ENCODE measurements around the gene APIP. TPM values are rescaled to one million over a fixed set of nuclear protein-coding genes. Genes with fewer than 3 reads are reported as not detected.

The APIP gene
- total RNA-seq, 1 experiment from 2014 or later, result 42.6 TPM

DNA sequence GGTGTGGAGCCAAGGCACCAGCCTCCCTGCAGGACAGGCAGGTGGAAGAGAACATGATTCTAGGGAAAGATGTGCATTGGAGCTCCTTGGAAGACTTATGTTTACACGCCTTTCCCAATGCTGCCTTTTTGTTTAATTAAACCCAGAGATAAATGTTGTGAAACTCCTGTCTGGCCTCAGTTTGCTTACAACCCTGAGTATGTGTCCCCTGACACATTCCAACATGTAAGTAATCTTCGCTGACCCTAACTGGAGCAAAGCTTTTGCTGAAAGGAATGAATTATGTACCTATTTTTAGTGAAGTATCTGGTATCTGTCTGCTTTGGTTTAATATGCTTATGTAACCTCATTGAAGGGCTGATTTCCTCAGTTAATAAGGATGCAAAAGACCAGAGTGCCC, 56.7 kb downstream of the APIP start:
- H3K4me1 ChIP-seq (ENCODE audit: control insufficient read depth, insufficient read depth, low read length), result no peaks in the 10 kb centered on the region
- intact Hi-C loops (cut with micrococcal nuclease; ENCODE audit: unreplicated experiment), result no loop called here
- TF ChIP-seq CTCF (IDR thresholded peaks at IDR 0.05) (no peak), SIN3A (IDR thresholded peaks at IDR 0.05; ENCODE audit: borderline replicate concordance, insufficient read depth, low read depth, low read length) (no peak), POLR2AphosphoS5 (IDR thresholded peaks at IDR 0.05; ENCODE audit: low read depth, low read length) (no peak), TCF7L2 (IDR thresholded peaks at IDR 0.05; ENCODE audit: low read depth, low read length) (no peak), REST (IDR thresholded peaks at IDR 0.05; ENCODE audit: insufficient read depth in 1 of 2, low read depth in 2 of 2, low read length in 1 of 2) (no peak)
- H3K9me3 ChIP-seq (ENCODE audit: control insufficient read depth, insufficient read depth, low read depth, low read length), result no peaks in the 10 kb centered on the region
- ChIA-PET POLR2A (no interaction called here), CTCF (no interaction called here)
- H3K4me3 ChIP-seq (ENCODE audit: low read depth in 2 of 2, low read length in 2 of 2), result no peak overlapping the region
- H3K36me3 ChIP-seq (ENCODE audit: control insufficient read depth, insufficient read depth, low read length), result no peaks in the 10 kb centered on the region
- no peak for DNase-seq (ENCODE audit: low read depth, low spot score)
- ATAC-seq, result no peak
- no peaks in the 10 kb centered on the region for H3K27me3 ChIP-seq (ENCODE audit: control insufficient read depth, insufficient read depth, low read length)
- H3K27ac ChIP-seq (ENCODE audit: low read length), result no peak overlapping the region
- in situ Hi-C loops (cut with HindIII; ENCODE audit: low pct_unique_long_range_greater_than_20kb, low sequenced_read_pairs), result no loop called here
- no TSS peak for BruUV-seq (replicated peaks)

- intact Hi-C loops (cut with micrococcal nuclease; ENCODE audit: unreplicated experiment) (no loop called here), in situ Hi-C loops (cut with HindIII; ENCODE audit: low pct_unique_long_range_greater_than_20kb, low sequenced_read_pairs) (no loop called here)
- DNase-seq (ENCODE audit: low read depth, low spot score), result no peak
- no peaks in the 10 kb centered on the region for H3K9me3 ChIP-seq (ENCODE audit: control insufficient read depth, insufficient read depth, low read depth, low read length)
- CTCF ChIA-PET, result no interaction called here
- H3K4me3 ChIP-seq (ENCODE audit: low read depth in 2 of 2, low read length in 2 of 2), result no peak overlapping the region
- H3K27me3 ChIP-seq (ENCODE audit: control insufficient read depth, insufficient read depth, low read length), result no peaks in the 10 kb centered on the region
- no peak for ATAC-seq
- H3K36me3 ChIP-seq (ENCODE audit: control insufficient read depth, insufficient read depth, low read length), result no peaks in the 10 kb centered on the region
- H3K4me1 ChIP-seq (ENCODE audit: control insufficient read depth, insufficient read depth, low read length), result no peaks in the 10 kb centered on the region
- no peak overlapping the region for H3K27ac ChIP-seq (ENCODE audit: low read length)
- POLR2A ChIA-PET, result no interaction called here
- TF ChIP-seq CTCF (IDR thresholded peaks at IDR 0.05) (no peak), SIN3A (IDR thresholded peaks at IDR 0.05; ENCODE audit: borderline replicate concordance, insufficient read depth, low read depth, low read length) (no peak), REST (IDR thresholded peaks at IDR 0.05; ENCODE audit: insufficient read depth in 1 of 2, low read depth in 2 of 2, low read length in 1 of 2) (no peak), TCF7L2 (IDR thresholded peaks at IDR 0.05; ENCODE audit: low read depth, low read length) (no peak), POLR2AphosphoS5 (IDR thresholded peaks at IDR 0.05; ENCODE audit: low read depth, low read length) (no peak)
- no TSS peak for BruUV-seq (replicated peaks)
These were observed 58.7 kb downstream of the APIP start for GRCh38 chr11:34857463-34857862.
